Suppressor macrophage (primary cell): ENCODE data around the gene RHOJ.
"Not testable (repeated sequence)": the region's sequence is repeated elsewhere in the genome, so short reads cannot be mapped to it uniquely, and the experiment has no call there.

Experiments
- DNase-seq, 4 experiments: peaks; one replicate each; pipeline ENCODE4 v3.0.0-alpha.2; 2020 to 2022
- total RNA-seq, 17 experiments: gene quantifications; one replicate each; lab custom pipeline; 2026; ENCODE audit warnings: mixed read lengths in 6 of 17, inconsistent platforms in 3 of 17; lab: John Stamatoyannopoulos, UW

Gene RHOJ
- 0 to 2.6 (median 0) reads per million in 17 experiments for total RNA-seq

DNA sequence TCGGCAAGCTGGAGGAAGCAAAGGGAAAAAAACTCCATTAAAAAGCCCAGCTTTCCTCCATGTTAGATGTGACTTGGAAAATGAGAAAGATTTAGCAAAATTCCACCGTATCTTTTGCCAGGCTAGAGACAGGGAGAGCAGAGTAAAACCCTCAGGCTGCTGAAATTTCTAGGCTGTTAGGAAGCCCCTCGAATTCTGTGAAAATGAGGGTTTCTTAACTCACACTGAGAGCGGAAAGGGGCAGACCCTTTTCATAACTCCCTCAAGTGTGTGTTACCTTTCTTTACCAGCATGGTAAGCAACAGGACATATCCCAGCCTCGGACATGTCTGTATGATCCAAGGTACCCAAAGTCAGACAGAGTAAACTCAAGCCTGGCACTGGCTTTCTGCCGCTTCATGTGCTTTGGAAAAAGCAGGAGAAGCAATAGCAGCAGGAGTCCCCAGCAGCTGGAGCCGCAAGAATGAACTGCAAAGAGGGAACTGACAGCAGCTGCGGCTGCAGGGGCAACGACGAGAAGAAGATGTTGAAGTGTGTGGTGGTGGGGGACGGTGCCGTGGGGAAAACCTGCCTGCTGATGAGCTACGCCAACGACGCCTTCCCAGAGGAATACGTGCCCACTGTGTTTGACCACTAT, at the start of gene RHOJ:
Gene RHOJ (plus strand): TSS at position 37 of the 637 bp plus-strand sequence. CDS start 427 bp downstream, at position 464.
- DNase-seq = no peak

DNA sequence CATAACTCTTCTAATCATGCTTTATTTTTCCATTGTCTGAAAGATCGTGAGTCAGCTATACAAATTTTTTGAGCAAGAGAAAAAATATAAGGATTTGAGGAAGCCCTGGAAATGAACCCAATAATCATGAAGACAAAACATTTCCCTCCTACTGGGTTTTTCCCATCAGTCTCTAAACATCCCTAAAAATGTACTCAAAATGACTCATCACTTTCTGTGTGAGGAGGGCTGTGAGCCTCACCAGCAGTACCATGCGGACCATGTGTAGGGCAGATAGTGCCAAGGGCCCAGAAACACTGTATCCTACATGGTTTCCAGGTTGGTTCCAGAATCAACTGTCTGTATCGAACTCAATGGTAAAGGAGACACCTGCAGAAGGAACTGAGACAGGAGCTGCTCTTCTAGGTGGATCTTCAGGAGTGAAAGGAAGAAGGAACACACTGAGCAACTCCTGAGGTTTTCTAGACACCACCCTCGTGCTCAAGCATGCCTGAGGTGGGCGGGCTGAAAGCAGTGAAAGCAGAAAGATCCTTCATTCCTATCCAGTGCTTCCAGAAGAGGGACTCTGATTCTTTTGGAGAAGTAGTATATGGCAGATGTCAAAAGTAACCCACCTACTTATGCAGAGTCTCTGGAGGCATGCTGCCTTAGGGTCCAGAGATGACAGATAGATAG, 48.6 kb upstream of the RHOJ start:
- no peak for DNase-seq

DNA sequence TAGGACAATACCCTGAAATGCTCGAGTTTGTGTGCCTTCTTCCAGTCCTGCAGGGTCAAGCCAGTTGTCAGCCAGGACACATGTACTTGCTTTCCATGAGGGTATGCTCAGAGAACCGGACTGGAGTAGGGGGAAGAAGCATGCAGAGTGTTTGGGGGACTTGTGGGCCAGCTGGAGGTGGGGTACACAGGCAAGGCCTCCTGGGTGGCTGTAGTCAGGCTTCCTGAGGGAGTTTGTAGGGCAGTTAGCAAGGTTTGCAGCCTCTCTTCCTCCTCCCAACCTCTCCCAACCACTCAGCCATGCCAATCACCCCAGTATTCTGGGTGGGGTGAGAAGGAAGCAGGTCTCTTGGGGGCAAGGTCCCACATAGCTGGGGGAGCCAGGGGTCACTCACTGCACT, 47.0 kb upstream of the RHOJ start:
- no peak for DNase-seq

DNA sequence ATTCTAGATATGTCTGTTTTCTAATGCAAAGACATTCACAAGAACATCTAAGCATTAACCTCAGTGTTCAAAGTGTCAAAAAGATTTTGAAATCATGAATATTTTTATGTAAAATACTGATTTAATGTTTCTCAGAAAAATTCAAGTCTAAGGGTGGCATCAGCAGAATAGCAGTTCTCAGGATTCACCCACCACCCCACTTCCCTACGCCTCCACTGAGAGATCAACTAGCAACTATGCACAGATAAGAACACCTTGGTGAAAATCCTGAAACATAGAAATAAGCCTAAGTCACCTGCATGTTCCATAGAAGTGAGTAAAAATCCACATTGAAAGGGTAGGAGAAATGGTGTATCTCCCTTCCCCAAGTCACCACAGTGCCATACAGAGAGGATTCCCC, 40.9 kb upstream of the RHOJ start:
- DNase-seq = no peak

DNA sequence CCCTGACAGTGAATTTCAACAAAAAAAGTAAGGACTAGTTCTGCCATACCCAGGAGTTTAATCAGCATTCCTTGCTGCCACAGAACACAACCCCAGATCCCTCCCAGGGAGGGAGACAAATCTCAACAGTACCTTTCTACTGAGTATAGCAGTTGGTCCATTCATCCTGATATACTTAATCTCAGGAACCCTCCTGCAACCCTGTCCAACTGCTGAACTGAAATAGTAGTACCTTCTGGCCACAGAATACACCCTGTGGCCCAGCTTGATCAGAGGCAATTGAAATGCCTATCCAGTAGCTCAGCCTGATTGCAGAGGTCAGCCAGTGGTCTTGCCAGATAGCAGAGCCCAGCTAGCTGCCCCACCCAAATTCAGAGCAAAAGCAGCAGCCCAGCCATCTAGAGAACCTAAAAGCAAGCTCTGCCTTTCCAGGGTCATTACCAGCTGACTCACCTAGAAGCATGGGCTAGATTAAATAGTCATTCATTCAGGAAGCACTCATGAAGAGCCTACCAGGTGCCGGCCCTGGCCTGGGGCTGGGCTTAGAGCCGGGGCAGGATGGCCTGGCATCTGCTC, 40.0 kb upstream of the RHOJ start:
- no peak for DNase-seq

DNA sequence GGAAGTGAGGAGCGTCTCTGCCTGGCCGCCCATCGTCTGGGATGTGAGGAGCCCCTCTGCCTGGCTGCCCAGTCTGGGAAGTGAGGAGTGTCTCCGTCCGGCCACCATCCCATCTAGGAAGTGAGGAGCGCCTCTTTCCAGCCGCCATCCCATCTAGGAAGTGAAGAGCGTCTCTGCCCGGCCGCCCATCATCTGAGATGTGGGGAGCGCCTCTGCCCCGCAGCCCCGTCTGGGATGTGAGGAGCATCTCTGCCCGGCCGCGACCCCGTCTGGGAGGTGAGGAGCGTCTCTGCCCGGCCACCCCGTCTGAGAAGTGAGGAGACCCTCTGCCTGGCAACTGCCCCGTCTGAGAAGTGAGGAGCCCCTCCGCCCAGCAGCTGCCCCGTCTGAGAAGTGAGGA, 39.0 kb upstream of the RHOJ start:
- not testable (repeated sequence) for DNase-seq

DNA sequence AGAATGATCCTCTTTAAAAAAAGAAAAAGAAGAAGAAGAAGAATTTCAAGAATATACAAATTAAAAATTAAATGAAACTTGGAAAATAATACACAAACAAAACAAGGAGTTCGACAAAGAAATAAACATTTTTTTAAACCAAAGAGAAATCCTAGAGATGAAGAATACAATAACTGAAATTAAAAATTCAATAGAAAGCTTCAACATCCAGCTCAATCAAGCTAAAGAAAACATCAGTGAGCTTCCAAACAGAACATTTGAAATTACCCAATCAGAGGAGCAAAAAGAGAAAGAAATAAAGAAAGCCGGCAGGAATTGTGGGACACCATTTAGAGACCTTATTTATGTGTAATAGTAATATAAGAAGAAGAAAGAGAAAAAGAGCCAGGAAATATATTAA, 37.2 kb upstream of the RHOJ start:
- no peak for DNase-seq

DNA sequence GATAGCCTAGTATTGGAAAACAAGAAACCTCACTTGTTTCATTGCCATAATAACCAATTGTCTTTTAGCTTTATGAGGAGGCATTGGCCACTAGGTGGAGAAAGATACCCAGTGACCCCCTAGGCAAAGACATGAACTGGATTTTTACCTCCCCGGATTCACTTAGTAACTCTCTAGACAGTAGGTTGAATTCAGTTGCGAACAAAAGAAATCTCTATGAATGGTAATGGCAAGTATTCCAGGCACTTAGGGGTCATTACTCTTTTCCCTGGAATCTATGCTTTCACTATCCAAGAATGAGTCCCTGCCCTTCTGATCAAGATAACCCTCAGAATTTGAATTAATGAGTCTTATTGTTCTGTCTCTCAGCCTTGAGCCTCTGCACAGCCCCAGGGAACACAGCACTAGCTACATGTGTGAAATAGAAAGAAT, 29.5 kb upstream of the RHOJ start:
- peak in 3 of 4 experiments; percentile 2 to 8 (median 2) for DNase-seq

DNA sequence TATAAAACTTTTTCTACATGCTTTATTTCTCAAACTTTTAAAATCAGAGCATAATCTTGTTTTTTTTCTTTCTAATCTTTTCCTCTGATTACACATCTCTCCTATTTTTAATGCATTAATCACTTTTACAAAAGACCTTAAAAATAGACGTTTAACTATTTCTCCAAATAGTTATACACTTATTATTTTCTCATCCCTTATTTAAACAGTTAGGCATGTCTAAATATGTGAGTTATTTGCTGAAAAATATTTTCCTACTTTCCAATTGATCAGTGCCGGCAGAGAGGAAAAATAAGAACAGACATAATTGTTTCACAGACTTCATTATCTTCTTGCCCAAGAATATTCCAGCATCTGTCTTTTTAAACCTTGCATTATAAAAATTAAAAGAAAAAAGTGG, 28.7 kb upstream of the RHOJ start:
- no peak for DNase-seq

DNA sequence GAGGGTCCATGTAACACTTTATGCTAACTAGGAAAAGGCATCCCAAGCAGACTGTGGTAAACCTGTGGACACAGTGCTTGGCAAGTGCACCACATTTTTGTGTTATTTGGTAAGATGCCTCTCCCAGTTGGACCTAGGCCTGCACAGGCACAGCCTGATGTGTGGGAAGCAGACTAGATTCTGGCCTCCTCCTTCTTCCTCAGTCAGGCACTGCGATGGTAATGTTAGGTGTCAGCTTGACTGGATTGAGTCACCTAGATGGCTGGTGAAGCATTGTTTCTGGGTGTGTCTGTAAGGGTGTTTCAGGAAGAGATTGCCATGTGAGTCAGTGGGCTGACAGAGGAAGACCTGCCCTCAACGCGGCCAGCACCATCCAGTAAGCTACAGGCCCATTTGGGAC, 25.3 kb upstream of the RHOJ start:
- DNase-seq = no peak

DNA sequence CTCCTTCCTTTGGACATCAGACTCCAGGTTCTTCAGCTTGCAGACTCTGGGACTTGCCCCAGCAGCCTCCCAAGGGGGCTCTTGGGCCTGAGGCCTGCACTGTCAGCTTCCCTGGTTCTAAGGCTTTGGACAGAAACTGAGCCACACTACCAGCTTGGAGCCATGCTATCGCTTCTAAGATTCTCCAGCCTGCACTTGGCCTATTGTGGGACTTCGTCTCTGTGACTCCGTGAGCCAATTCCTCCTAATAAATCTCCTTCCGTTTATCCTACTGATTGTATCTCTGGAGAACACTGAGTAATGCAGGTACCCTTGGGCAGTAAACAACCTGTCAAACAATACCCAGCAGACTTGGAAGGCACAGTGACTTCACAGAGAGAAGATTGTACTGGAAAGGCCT, 24.9 kb upstream of the RHOJ start:
- DNase-seq = no peak

DNA sequence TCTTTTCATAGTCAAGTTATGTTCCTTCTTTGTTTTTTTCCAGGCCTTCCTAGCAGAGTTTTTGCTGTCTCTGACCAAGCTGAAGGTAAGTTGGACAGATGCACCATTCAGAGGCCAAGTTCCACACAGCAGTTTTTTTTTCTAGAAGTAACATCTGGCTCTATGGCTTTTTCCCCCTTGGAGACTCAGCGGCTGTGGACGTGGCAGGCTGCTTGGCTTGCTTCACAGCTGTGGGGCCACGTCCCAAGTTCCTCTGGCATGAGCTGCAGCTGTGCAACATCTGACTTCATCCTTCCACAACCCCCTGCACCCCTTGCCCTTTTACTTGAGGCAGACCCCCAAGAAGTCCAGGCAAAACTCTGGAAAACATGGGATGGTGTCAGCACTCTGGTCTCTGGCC, 24.2 kb upstream of the RHOJ start:
- no peak for DNase-seq

DNA sequence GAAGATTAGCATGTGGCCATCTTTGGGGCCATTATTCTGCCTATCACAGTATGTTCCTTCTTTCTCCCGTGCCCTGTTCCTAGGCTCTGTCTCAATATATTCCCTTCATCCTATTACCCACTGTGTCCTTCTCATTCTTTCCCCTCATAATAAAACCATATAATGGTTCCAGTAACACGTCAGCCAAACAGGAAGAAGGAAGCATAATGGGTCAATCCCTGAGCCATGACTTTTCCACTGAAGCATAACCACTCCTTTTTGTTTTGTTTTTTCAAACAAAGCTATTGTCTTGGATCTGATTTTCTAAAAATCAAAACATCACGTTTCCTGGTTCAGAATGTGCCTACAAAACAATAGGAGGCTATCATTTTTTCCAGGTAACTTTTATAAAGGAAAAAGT, 21.3 kb upstream of the RHOJ start:
- no peak for DNase-seq

DNA sequence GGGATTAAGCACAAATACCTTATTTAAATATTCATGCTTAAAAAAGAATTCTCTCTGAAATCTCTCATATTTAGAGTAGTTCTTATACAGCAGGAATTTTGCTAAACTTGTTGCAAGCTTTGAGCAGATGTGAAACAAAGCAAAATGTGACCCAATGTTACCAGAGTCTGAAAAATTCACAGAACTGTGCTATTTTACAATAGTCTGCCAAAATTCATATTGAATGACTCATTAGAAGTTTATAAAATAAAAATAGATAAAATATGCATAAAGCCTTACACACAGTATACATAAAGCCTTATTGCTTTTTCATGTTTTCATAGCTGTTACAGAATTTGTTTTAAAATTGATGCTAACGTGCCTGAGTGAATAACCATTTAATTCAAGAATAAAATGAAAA, 17.8 kb upstream of the RHOJ start:
- DNase-seq = no peak

DNA sequence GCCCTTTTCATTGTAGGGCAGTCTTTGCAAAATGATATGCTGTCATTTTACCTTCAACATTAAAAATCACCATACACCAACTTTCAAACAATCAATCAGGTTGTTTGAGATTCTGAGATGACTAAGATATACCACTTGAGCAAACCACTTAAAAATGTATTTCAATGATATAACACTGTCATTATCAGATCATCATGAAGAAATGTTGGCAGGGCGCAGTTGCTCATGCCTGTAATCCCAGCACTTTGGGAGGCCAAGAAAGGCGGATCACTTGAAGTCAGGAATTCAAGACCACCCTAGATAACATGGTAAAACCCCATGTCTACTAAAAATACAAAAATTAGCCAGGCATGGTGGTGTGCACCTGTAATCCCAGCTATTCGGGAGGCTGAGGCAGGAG, 13.0 kb upstream of the RHOJ start:
- no peak for DNase-seq

DNA sequence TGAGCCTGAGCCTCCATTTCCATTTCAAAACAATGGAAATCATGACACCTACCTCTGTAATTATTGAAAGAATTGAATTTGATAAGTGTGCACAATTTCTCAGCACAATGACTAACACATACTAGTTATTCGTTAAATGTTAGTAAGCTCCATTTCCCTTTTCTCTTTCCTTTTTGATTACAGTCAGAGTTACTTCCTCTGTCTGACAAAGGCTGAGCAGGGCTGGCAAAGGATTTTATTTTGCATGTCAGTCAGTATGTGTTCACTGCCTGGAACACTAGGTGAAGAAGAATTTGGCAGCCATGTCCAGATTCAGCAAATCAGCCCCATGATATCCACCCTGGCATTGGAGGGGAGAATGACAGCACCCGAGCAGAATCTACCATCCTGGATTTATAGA, 12.2 kb upstream of the RHOJ start:
- DNase-seq = peak in 3 of 4 experiments; percentile 4 to 33 (median 20)

DNA sequence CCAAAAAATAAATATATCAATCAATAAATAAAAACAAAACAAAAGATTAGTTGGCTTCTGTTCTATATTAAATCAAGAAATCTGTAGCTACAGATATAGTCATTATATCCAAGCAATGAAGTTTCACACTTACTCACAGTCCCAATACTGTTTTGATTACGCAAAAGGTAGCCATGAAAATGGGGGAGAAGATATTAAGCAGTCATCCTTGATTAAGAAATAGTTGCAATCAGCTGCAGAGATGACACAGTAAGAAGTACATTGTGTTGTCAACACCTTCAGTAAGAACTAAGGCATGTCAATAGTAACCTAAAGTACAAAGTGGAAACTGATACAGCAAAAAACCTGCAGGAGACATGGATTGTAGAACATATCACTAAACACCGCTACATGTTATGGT, 11.0 kb upstream of the RHOJ start:
- peak in 1 of 4 experiments; percentile 5 for DNase-seq

DNA sequence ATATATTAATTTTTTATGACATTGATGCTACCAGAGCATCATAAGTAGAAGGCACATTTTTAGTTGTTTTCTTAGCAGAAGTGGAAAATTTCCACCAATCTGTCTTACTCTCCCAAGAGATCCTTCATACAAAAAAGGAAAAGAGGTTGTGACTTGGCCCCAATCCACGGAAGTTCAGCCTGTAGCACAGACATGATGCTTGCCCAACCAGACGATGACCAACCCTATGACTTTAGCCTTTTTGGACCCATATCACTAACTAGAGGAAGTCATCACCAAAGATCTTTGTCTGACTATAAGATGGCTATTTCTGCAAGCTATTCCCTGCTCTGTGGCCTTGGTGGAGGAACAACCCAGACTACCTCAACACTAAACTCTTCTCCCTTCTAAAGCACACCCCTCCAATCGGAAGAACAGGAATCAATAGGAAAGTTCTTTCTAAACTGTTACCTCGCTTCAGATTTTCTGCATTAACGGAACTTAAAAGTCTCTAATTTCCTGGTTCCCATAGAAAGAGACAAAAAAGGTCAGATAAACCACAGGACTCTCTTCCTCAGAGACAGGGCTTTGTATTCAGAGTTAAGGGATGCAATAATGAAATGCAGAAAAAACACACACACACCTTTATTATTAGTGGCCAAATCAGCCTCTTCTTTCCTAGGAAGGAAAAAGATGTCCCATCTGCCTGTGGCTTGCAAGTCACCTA, 4.1 kb upstream of the RHOJ start:
- DNase-seq = no peak

DNA sequence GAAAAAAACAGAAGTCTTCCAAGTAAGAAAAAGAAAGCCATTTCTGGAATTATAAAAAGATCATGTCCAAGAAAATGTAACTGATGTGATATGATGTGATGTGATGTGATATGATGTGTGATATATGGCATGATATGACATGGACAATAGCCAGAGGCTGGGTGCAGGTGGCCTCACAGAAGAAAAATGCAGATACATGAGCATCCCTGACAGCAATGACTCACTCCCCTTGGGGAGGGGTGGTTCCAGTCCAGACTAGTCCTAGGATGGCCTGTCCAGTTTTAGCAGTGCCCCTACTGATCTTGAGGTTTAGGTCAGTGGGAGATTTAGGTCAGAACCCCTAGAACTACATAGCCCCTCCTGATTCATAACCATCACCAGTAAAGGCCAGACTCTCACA, 3.5 kb upstream of the RHOJ start:
- DNase-seq = no peak

DNA sequence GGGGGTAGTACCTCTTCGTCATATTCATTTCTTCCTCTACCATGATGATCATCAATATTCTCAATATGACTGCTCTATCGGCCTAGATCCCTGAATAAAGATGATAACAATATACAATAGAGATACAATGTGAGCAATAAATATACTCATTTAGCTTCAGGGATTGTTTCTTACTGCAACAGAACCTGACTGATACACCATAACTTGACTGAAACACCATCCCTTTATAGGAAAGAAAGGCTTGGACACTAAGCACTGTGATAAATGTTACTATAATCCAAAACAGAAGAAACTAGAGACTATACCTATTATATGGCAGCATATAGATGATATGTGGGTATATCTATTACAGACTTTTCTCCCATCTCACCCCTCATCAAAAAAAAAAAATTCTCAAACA, 1.2 kb upstream of the RHOJ start:
- DNase-seq = no peak

DNA sequence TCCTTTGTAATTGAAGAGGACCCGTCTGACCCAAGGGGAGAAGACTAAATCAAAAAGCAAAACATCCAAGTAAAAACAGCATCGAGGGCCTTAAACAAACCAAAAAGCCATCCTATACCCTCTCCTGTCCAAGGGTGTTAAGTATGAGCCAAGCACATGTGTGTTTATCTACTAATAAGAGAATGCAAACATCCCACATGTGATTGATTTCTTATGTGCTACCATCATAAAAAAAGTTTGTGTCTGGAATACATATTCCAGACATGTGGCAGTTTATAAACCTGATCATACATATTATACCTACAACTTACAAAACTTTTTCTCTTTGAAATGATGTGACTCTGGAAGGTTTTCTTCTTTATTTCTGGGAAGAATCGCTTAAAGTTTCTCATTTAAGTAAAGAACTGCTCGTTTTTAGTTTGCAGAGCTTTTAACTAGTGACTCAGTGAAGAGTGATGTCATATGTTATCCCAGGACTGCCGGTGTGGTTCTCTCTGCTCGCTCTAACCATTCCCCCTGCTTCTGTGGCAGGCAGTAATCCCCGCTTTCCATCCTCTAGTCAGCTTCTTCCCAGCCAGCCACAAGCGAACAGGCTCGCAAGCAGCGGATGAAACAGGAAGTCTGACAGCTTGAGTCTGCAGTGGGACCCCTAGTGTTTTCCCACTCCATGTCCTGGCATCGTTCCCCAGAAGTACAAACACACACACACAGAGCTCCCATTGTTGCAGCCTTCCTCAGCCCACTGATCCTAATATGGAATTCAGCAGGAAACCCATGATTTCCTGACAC, 431 bp upstream of the RHOJ start:
- peak in 2 of 4 experiments; percentile 2 to 9 for DNase-seq

DNA sequence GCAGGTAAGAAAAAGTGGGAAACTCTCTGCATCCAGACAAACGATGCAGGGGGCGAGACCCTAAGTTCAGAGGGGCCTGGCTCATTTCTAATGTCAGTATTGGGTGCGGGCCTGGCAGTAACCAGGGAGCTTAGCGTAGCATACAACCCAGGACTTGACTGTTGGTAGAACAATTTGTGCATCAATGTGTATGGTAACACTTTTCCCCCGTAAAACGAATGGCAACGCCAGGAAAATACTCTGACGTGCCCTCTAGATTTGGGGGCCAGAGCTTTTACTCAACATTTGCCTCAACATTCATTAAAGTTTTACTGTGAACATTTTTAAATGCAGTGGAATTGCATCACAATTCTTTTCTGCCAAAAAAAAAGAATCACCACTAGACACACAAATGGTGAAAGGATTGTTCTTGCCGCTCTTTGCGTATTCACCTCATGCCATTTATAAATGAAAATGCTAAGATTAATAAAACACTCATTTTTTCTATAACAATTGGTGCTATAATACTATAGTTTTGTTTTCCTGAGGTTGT, 867 bp downstream of the RHOJ start:
- DNase-seq = no peak
